Neural cell (in vitro differentiated cells): ENCODE results near the gene S100A11. TPM values are rescaled to one million over a fixed set of nuclear protein-coding genes. Genes with fewer than 3 reads are reported as not detected.

Source experiments
- H2AFZ ChIP-seq: fragments of 200-600, 300-800 bp; sonication (generic), shearing (Covaris generic); 2 replicates; pipeline ENCODE4 v1.6.0; 2014; ENCODE audit warnings: low read depth, mild to moderate bottlenecking, antibody characterized with exemption, low read length, moderate library complexity
- H3F3A ChIP-seq: fragments of 200-600 bp; shearing (Covaris generic); 2 replicates; pipeline ENCODE4 v1.6.1; 2016; ENCODE audit warnings: mild to moderate bottlenecking, moderate library complexity, mixed read lengths, antibody characterized with exemption, low read length; ENCODE audit not compliant: insufficient read depth, poor library complexity, severe bottlenecking
- H3K27ac ChIP-seq: fragments of 200-600, 300-800 bp; sonication (generic), shearing (Covaris generic); 2 replicates; pipeline ENCODE4 v1.5.1; 2014; ENCODE audit warnings: mild to moderate bottlenecking, low read length, moderate library complexity
- H3K27me3 ChIP-seq: fragments of 300-800, 200-600 bp; sonication (generic), shearing (Covaris generic); 2 replicates; pipeline ENCODE4 v1.6.0; 2014; ENCODE audit warnings: mild to moderate bottlenecking, low read depth, low read length, moderate library complexity; ENCODE audit not compliant: insufficient read depth
- H3K36me3 ChIP-seq: fragments of 300-800, 200-600 bp; sonication (generic), shearing (Covaris generic); 2 replicates; pipeline ENCODE4 v1.5.1; 2014; ENCODE audit warnings: mild to moderate bottlenecking, antibody characterized with exemption, low read length, moderate library complexity; ENCODE audit not compliant: insufficient read depth
- H3K4me2 ChIP-seq: fragments of 300-800, 200-600 bp; sonication (generic), shearing (Covaris generic); 2 replicates; pipeline ENCODE4 v1.6.0; 2014; ENCODE audit warnings: mild to moderate bottlenecking, low read length
- H3K4me3 ChIP-seq: fragments of 300-800, 200-600 bp; sonication (generic), shearing (Covaris generic); 2 replicates; pipeline ENCODE4 v1.5.1; 2014; ENCODE audit warnings: mild to moderate bottlenecking, low read length, moderate library complexity
- H3K79me2 ChIP-seq: fragments of 200-600 bp; shearing (Covaris generic); replicated peaks from 2 replicates; pipeline ENCODE4 v1.6.0; 2014; ENCODE audit warnings: mild to moderate bottlenecking, low read length, moderate library complexity; ENCODE audit not compliant: insufficient read depth
- H3K9ac ChIP-seq: fragments of 300-800, 200-600 bp; sonication (generic), shearing (Covaris generic); 2 replicates; pipeline ENCODE4 v1.6.1; 2016; ENCODE audit warnings: mild to moderate bottlenecking, low read length, mixed read lengths
- H3K9me2 ChIP-seq: fragments of 200-600 bp; shearing (Covaris generic); 2 replicates; pipeline ENCODE4 v1.6.1; 2016; ENCODE audit warnings: mild to moderate bottlenecking, low read length, mixed read lengths; ENCODE audit not compliant: insufficient read depth
- H3K9me3 ChIP-seq: fragments of 200-600, 300-800 bp; sonication (generic), shearing (Covaris generic); 2 replicates; pipeline ENCODE4 v1.6.1; 2016; ENCODE audit warnings: mild to moderate bottlenecking, mixed run types, low read length, moderate library complexity, mixed read lengths
- H4K20me1 ChIP-seq: fragments of 200-600 bp; shearing (Covaris generic); 2 replicates; pipeline ENCODE4 v1.6.1; 2016; ENCODE audit warnings: mild to moderate bottlenecking, mixed run types; ENCODE audit not compliant: insufficient read depth
- CTCF ChIP-seq: fragments of 450-650 bp; IDR thresholded peaks from 2 replicates; pipeline ENCODE4 v1.5.1; 2014; ENCODE audit warnings: antibody characterized with exemption, mild to moderate bottlenecking, moderate library complexity; ENCODE audit not compliant: poor library complexity, severe bottlenecking
- EP300 ChIP-seq: fragments of 450-650 bp; conservative IDR thresholded peaks from 2 replicates; pipeline ENCODE4 v1.6.1; 2014; ENCODE audit warnings: antibody characterized with exemption, mild to moderate bottlenecking, moderate library complexity; ENCODE audit not compliant: poor library complexity, severe bottlenecking
- EZH2 ChIP-seq: fragments of 200-600, 300-800 bp; shearing (Covaris generic), sonication (generic); IDR thresholded peaks from 2 replicates; pipeline ENCODE4 v1.6.1; 2014; ENCODE audit warnings: antibody characterized with exemption, low read length, borderline replicate concordance, mild to moderate bottlenecking; ENCODE audit not compliant: insufficient read depth, poor library complexity, severe bottlenecking
- MXI1 ChIP-seq: fragments of 450-650 bp; conservative IDR thresholded peaks from 2 replicates; pipeline ENCODE4 v1.6.1; 2014; ENCODE audit warnings: antibody characterized with exemption, mild to moderate bottlenecking; ENCODE audit not compliant: poor library complexity, severe bottlenecking
- POLR2AphosphoS5 ChIP-seq: IDR thresholded peaks from 2 replicates; pipeline ENCODE4 v1.6.1; 2012
- RAD21 ChIP-seq: fragments of 450-650 bp; conservative IDR thresholded peaks from 2 replicates; pipeline ENCODE4 v1.6.1; 2014; ENCODE audit warnings: antibody characterized with exemption, mild to moderate bottlenecking, moderate library complexity
- REST ChIP-seq: IDR thresholded peaks from 2 replicates; pipeline ENCODE4 v1.6.1; 2012; ENCODE audit warnings: borderline replicate concordance
- SMC3 ChIP-seq: fragments of 450-650 bp; conservative IDR thresholded peaks from 2 replicates; pipeline ENCODE4 v1.6.1; 2014; ENCODE audit warnings: antibody characterized with exemption, mild to moderate bottlenecking, moderate library complexity; ENCODE audit not compliant: poor library complexity
- TAF1 ChIP-seq: IDR thresholded peaks from 2 replicates; pipeline ENCODE4 v1.6.1; 2012; ENCODE audit warnings: low read depth
- polyA plus RNA-seq: library from polyadenylated mRNA; depleted of rRNA; stranded (reverse); fragments of >200 nt; gene quantifications from 2 replicates; pipeline ENCODE4 v1.2.3, GENCODE V29; 2014
- small RNA-seq, 3 experiments: library from RNA; depleted of rRNA; stranded (forward); fragments of <200 nt; gene quantifications; one replicate each; pipeline ENCODE3, GENCODE V24; 2012

S100A11 gene
- polyA plus RNA-seq, 1 donor from 2014 or later, result not detected

- H3K27me3 ChIP-seq, result no peaks in the 10 kb centered on the region
- no peaks in the 10 kb centered on the region for H3K9me3 ChIP-seq
- H2AFZ ChIP-seq, result no peak overlapping the region
- peak overlapping the region; percentile 93 for H3K27ac ChIP-seq
- no peaks in the 10 kb centered on the region for H3K9me2 ChIP-seq
- no peaks in the 10 kb centered on the region for H4K20me1 ChIP-seq
- peak overlapping the region; percentile 59 for H3K4me2 ChIP-seq
- peak overlapping the region; percentile 54 for H3K9ac ChIP-seq
- TF ChIP-seq MXI1, result no peak
- no peak for TF ChIP-seq CTCF
- no peak for TF ChIP-seq TAF1
- no peak for TF ChIP-seq SMC3
- no peak for TF ChIP-seq EZH2
- no peak for TF ChIP-seq EP300
- TF ChIP-seq RAD21, result no peak
- no peak for TF ChIP-seq POLR2AphosphoS5
- TF ChIP-seq REST, result no peak
- H3K36me3 ChIP-seq, result no peaks in the 10 kb centered on the region
- H3K4me3 ChIP-seq, result peak overlapping the region; percentile 47
- no peaks in the 10 kb centered on the region for H3F3A ChIP-seq
- no peaks in the 10 kb centered on the region for H3K79me2 ChIP-seq
Measured at GRCh38 chr1:151984313-151984956, 52.4 kb downstream of the S100A11 start.

Small RNAs within 50 kb of the gene (small RNA-seq; reads per million reads assigned to genes)
- 0 reads per million in 3 experiments for gene SPTLC1P4

Other genes with a start within 250 kb of the S100A11 start
- gene TDRKH, start 246.5 kb downstream of the S100A11 start, polyA plus RNA-seq, result 19.5 and 26.5 TPM in 2 replicates
- not detected in 2 replicates for gene LINGO4, start 231.6 kb downstream of the S100A11 start, polyA plus RNA-seq
- 0.28 and 0.45 TPM in 2 replicates for gene RORC, start 205.2 kb downstream of the S100A11 start, polyA plus RNA-seq
- not detected in 2 replicates for gene C2CD4D, start 197.2 kb downstream of the S100A11 start, polyA plus RNA-seq
- not detected in 2 replicates for gene THEM5, start 183.3 kb downstream of the S100A11 start, polyA plus RNA-seq
- gene THEM4, start 127.5 kb downstream of the S100A11 start, polyA plus RNA-seq, result 11.3 and 13.3 TPM in 2 replicates
- 16.5 and 24.5 TPM in 2 replicates for gene S100A10, start 43.1 kb downstream of the S100A11 start, polyA plus RNA-seq
- not detected in 2 replicates for gene TCHHL1, start 52.1 kb upstream of the S100A11 start, polyA plus RNA-seq
- gene TCHH, start 78.4 kb upstream of the S100A11 start, polyA plus RNA-seq, result 0.14 and 0.26 TPM in 2 replicates
- not detected in 2 replicates for gene RPTN, start 122.2 kb upstream of the S100A11 start, polyA plus RNA-seq
- gene HRNR, start 187.2 kb upstream of the S100A11 start, polyA plus RNA-seq, result not detected in 2 replicates